Fibroblast of skin of left biceps (primary cell): ENCODE results near the gene ELMO1.

ENCODE experiments used
- DNase-seq, 2 experiments: peaks; one replicate each; pipeline ENCODE4 v3.0.0-alpha.2; 2013; ENCODE audit warnings: low read depth in 2 of 2

The ELMO1 gene

DNA sequence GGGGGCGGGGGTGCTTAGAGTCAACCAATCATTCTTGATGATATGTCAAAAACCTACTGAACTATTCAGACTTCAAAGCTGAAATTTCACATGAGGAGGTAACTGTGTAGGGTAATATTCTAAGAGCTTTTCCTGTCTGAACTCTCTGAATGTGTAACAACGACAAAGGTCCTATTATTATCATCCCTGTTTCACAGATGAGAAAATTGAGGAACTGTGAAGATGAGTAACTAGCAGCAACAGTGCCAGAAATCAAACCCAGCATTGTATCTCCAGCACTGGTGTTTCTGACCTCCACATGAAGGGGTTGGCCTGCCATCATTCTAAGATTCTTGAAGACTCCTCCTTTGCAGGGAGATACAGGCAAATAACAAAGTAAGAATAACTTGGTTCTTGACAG is 429.7 kb downstream of the ELMO1 start:
- DNase-seq = no peak

DNA sequence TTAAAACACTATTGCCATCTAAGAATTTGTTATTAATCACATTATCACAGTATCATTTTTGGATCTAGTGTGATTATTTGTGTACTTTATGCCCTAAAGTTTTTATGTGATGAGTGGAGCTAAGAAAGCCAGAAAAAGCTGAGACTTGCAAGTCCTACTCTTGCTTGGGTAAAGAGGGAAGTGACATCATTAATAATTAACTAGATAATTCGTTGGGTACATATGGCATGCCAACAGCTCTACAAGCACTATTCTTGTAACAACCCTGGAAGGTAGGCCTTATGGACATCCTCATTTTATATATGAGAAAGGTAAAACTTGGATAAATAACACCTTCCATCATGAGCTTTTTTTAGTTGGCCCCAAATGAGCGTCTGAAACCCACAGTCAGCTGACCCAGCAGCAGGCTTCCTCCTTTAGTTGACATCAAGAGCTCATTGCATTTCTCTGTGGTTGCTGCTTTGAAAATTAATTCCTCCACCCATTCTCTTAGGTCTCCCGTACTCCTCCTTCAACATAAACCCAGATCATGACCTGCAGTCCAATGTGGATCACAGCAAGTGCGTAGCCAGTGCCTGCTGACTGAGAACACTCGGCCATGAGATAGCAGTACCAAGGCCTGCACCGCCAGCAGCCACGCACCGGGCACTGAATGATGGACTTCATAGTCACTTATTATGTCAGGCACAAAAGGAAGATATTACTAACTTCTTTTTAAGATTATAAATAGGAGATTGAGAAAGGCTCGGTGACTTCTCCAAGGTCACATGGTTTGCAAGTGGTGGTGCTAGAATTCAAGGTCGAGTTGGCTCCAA is 432.4 kb downstream of the ELMO1 start:
- no peak for DNase-seq

GRCh38 chr7:37015353-37016034 is 433.2 kb downstream of the ELMO1 start:
- DNase-seq = no peak

- no peak for DNase-seq
These were observed 434.9 kb downstream of the ELMO1 start for GRCh38 chr7:37013771-37014170.

DNA sequence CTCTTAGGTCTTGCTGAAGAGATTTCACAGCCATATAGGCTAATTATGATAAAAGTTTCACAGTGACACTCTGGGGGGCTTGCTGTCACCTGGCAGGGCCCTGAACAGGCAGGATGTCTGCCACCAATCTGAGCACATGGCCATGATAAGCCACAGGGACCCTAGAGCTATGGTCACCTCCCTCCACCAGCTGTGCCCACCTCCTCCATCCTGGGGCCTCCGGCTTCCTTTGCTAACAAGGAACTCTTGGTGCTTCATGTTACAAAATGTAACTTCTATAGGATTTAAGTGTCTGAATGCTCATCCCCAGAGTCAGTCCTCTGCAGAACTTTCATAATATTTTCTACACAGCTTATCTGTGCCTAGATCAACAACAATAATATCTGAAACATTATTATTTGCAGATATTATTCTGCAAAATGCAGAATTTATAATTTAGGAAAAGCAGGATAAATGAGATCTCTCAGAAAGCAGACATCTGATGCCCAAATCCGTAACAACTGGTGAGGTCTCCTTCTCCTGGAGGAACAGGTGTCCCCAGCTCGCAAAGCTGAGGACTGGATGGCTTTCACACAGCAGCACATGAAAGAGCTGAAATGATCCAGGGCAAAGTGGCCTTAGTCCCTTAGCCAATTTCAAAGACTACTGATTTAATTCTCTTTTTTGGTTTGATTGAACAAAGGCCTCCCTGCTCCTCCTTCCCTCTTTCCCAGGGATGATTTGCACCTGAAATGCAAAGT is 437.3 kb downstream of the ELMO1 start:
- no peak for DNase-seq

- no peak for DNase-seq
These were observed 439.5 kb downstream of the ELMO1 start for GRCh38 chr7:37009125-37009675.

DNA sequence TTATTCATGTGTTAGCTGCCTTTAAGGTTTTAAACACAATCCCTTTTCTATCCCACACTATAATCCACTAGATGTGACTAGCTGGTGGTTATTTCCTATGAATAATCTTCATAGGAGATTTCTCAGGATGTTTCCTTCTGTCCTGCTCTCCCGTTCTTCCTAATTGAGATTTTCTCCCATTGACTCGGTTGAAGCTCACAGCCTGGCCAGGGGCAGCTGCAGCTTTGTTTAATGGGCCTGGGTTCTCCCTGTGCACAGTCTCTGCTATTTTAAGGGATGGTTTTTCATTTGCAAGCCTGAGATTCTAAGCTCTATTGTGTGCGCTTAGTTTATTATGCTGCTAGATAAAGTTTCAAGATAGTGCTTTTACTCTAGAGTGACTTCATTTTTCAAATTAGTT is 441.0 kb downstream of the ELMO1 start:
- no peak for DNase-seq

DNA sequence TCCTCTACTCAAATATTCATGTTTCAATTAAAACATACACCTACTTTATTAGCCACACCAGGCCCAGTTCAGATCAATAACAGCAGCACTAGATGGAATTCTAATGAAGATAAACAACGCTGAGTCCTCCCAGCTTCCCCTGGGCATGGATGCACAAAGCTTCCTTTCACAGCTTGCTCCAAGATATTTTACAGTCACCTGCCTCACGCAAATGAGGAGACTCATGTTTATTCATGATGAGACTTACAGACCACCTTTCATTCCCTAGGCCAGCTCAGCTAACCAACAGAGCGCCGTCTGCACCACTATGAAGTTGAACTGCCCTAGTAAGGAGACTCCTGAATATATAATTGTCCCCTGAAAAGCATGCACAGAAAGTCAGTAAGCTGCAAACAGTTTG is 441.4 kb downstream of the ELMO1 start:
- no peak for DNase-seq

- no peak for DNase-seq
These were observed 441.9 kb downstream of the ELMO1 start for GRCh38 chr7:37006764-37007163.

DNA sequence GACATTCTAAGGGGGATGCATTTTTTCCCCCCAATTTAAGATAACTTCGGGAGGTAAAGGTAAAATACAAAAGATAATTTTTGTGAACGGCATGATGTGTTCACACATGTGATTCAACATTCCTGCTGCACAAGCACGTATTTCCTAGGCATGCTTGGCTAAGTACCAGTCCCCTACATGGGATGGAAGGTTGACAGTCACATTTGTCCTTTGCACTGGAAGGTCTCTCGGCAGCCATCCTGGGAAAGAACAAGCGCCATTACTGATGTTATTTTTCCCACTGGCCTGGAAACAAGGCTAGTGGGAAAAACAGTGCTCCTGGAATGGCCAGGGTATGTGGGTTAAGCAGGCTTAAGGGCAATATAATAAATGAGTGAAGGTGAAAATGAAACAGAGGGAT is 448.2 kb downstream of the ELMO1 start:
- no peak for DNase-seq

DNA sequence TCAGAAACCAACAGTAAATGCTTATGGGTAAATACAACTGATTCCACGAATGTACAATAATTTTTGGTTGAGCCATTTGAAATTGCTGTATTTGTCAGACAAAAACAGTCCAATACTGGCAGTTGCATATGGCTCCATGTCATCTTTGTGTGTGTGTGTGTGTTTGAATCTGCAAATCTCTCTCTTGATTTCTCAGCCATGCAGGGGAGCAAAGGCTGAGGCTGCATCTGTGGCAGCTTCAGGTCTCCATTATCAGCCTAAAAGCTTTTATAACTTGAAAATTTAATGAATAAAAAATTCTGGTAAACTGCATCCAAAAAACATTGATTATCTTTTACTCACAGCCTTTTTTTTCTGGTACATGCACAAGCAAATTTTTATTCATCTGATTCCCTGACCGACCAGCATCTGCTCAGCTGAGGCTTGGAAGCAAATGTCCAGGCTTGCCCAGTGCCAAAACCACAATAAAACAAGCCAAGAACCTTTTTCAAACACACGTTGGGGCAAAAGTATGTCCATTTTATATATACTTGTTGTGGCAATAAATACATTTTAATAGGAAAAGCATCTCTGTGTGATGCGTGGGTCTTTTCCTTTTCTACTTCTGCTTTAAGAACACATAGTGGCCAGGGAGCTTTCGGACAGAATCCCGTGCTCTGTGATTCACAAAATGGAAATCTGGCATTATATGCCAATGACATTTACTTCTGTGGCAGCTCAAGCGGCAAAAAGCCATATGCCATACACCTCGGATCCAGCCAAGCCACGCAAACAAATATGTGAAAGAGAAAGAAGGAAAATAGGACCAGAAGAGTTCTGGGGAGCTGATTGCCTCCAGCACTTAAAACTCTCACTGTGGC is 448.8 kb downstream of the ELMO1 start:
- no peak for DNase-seq

DNA sequence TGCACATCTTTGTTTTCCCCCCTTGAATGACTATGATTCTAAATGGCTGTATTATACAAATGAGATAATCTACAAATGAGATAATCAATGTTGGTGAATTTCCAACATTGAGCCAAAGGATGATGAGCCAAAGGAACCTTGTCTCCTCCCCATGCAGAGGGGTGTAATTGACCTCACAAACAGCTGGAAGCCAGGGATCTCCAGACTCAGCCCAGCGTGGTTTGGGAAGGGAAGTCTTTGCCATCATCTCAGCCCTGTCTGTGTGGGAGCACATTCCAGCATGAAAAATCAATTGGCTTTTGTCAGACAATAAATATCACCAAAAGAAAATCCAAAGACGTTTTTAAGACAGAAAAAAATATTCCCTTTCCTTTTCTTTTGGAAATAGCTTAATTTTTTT is 452.9 kb downstream of the ELMO1 start:
- no peak for DNase-seq

- DNase-seq = no peak
These were observed 454.1 kb downstream of the ELMO1 start for GRCh38 chr7:36994456-36995112.

DNA sequence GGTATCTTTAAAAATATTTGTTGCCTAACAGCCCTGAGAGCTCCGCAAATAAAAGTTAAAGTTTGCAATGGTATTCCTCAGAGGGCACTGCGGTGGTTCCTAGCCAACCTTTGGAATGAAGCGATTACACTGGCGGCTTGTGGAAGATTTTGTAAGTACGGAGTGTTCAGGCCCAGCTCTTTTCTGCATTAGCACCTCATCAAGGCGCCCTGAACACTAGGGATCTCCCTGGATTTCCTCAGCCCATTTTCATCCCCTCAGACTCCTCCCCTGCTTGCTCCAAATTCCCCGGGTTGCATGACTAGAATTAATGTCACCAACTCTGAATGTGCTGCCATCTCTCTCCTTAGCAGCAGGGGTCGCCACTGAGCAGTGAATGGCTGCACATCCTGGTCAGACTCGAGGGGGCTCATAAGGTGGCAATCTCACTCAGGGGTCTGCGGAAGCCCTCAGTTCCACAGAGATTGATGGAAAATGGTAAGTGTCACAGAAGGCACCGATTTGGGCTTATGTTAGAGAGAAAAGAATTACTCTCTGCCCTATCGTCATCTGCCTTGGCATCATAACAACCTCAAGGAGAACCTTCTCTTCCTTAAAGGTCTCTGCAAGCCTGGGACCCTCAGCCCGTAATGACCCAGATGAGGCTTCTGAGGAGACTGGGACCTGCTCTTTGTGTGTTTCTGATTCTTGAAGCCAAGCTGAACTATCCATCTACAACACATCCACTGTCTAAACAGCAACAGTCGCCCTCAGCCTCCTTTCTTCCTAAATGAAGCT is 461.5 kb downstream of the ELMO1 start:
- peak; percentile 6 to 8 for DNase-seq

DNA sequence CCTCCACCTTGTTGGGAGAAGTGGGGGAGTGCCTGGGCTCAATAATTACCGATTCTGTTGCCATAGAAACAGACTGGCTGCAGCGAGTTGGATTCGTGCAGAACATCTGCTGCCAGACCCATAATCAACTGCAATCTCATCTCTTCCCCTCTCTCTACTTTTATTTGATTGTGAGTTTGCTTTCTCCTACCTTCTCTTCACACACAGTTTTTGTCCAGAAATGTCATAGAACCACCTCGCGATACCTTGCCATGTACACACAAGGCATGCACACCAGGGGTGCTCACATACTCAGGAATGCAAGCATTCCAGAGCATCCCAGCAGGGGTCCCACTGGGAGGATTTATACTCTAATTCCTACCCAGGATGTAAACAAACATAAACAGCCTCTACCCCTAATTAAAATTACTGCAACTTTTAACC is 462.1 kb downstream of the ELMO1 start:
- no peak for DNase-seq

DNA sequence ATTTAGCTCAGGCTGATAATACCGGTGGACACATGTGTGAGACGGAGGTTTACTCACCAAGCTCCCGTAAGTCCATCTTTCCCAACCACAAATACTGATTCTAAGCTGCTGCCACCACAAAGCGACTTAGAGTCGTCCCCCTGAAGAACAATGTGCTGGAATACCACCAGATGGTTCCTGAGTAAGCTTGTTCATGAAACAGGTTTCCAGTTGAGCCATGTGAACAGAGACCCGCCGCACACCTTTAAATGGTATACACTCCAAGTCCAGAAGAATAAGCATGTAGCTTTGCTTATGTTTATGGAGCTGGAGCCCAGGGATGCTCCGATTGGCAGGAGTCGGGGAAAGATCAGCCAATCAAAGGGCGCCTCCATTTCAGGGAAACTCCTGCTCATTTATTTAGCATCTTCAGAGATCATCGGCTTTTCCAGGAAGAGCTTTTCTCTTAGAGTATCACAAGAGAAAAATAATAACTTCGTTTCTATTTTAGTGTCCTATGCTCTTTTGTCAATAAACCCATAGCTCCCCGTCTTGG is 462.7 kb downstream of the ELMO1 start:
- DNase-seq = no peak

DNA sequence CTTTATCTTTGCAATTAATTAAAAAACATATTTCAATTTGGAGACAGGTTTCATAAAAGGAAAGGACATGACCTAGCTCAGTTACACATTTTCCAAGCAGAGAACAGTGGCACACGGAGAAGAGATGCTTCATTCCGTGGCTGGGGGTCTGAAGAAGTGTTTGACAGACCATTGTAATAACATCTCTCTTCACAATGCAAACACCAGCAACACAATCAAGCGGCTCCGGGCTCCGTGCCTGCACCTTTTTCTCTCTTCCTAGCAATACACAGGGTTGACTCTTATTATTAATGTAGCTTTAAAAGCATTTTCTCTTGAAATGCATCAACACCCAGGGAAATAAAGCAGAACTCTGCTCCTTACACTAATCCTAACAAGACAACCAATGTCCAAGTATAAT is 463.3 kb downstream of the ELMO1 start:
- DNase-seq = no peak

GRCh38 chr7:36984710-36985312 is 463.9 kb downstream of the ELMO1 start:
- DNase-seq = no peak

DNA sequence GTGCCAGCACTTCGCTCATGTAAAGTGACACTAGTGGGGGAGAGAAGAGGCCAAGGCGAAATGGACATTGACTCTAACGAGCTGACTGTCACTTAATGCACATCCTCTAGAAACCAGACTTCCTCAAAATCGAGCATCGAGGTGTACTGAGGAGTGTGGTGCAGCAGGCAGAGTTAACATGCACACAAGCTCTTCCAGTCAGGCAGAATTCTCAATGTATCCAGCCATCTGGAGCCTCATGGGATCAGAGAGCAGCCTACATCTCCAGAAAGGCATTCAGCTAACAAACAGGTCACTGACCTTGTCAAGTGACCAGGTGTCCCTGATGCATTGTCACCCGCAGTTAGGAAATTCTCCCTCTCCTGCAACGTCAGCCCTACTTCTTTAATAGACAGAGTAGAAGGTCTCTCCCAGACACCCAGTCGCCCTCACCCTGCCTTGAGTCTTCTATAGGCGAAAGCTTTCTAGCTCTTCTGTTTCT is 464.6 kb downstream of the ELMO1 start:
- DNase-seq = no peak
